HepG2 (cell line): ENCODE results near the gene POLR1E. TPM values are rescaled to one million over a fixed set of nuclear protein-coding genes. Genes with fewer than 3 reads are reported as not detected.

Experiments used
- ATAC-seq: fragments of 200-7000 bp; cut with Tn5 transposase; 3 replicates; pipeline ENCODE4 v1.9.1; 2020; ENCODE audit warnings: mild to moderate bottlenecking, moderate library complexity
- BruUV-seq: library from RNA; stranded (reverse); fragments of 400-500 nt; replicated peaks from 2 replicates; lab custom pipeline; 2021; lab: Mats Ljungman, UMichigan
- CTCF ChIA-PET: fragments of 300-600 bp; formaldehyde crosslinking; extraction: SDS; loops from one replicate; lab custom pipeline; 2021; ENCODE audit warnings: low total read pairs, inconsistent platforms, low intra/inter-chr PET ratio; lab: Yijun Ruan, JAX
- POLR2A ChIA-PET: fragments of 350-600 bp; sonication (Branson Sonifier 250); formaldehyde crosslinking; loops from one replicate; lab custom pipeline; 2020; ENCODE audit warnings: antibody characterized with exemption, inconsistent platforms; lab: Yijun Ruan, JAX
- DNase-seq: peaks from one replicate; pipeline ENCODE4 v3.0.0-alpha.2; 2015; ENCODE audit warnings: low spot score
- FAIRE-seq: peaks from 3 replicates; lab custom pipeline; 2011; peaks lifted over from hg19 to GRCh38; lab: Jason Lieb, UNC
- H2AFZ ChIP-seq: one replicate; pipeline ENCODE4 v1.6.1; 2011; ENCODE audit warnings: low read length, inconsistent platforms
- H3K27ac ChIP-seq: fragments of 300-600 bp; 3 replicates; pipeline ENCODE4 v1.8.0; 2011; ENCODE audit warnings: mixed run types, mild to moderate bottlenecking, mixed read lengths, low read length, inconsistent platforms; ENCODE audit not compliant: insufficient read depth; ENCODE audit errors: extremely low read length
- H3K27me3 ChIP-seq, 2 experiments: fragments of 200-600 bp in 1 of 2; 2 replicates in 1 of 2; 3 replicates in 1 of 2; pipeline versions ENCODE4 v1.6.0 to v1.8.0; 2011; ENCODE audit warnings: low read length in 2 of 2, mild to moderate bottlenecking in 2 of 2, moderate library complexity in 2 of 2, inconsistent platforms in 1 of 2; ENCODE audit not compliant: insufficient read depth in 2 of 2, control insufficient read depth in 1 of 2
- H3K36me3 ChIP-seq, 2 experiments: fragments of 200-600 bp in 1 of 2; replicated peaks in 1 of 2; 2 replicates in 1 of 2; 3 replicates in 1 of 2; pipeline versions ENCODE4 v1.5.1 to v1.8.0; 2011; ENCODE audit warnings: low read length in 2 of 2, inconsistent platforms in 1 of 2; ENCODE audit not compliant: insufficient read depth in 2 of 2, control insufficient read depth in 1 of 2
- H3K4me1 ChIP-seq: 2 replicates; pipeline ENCODE4 v1.5.1; 2012; ENCODE audit warnings: low read length, inconsistent platforms; ENCODE audit not compliant: insufficient read depth
- H3K4me2 ChIP-seq: 2 replicates; pipeline ENCODE4 v1.6.0; 2011; ENCODE audit warnings: low read depth, low read length, inconsistent platforms
- H3K4me3 ChIP-seq, 3 experiments: fragments of 200-600 bp in 1 of 3; sonication (generic), shearing (Covaris generic) in 1 of 3; replicated peaks in 1 of 3; 2 replicates each; pipeline ENCODE4 v1.5.1; 2011 to 2016; ENCODE audit warnings: low read length in 3 of 3, inconsistent platforms in 2 of 3, low read depth in 2 of 3, mild to moderate bottlenecking in 2 of 3, control low read depth in 1 of 3, mixed read lengths in 1 of 3; ENCODE audit not compliant: insufficient read depth in 1 of 3
- H3K79me2 ChIP-seq: one replicate; pipeline ENCODE4 v1.6.1; 2011; ENCODE audit warnings: low read length, inconsistent platforms; ENCODE audit not compliant: insufficient read depth
- H3K9ac ChIP-seq: 2 replicates; pipeline ENCODE4 v1.6.0; 2011; ENCODE audit warnings: mild to moderate bottlenecking, low read depth, low read length, inconsistent platforms; ENCODE audit not compliant: insufficient read depth
- H3K9me3 ChIP-seq: 2 replicates; pipeline ENCODE4 v1.5.1; 2012; ENCODE audit warnings: mild to moderate bottlenecking, low read length
- H4K20me1 ChIP-seq: 2 replicates; pipeline ENCODE4 v1.6.0; 2011; ENCODE audit warnings: inconsistent platforms, mild to moderate bottlenecking, low read length, moderate library complexity; ENCODE audit not compliant: insufficient read depth
- ATF7-NPFF ChIP-seq: sonication (generic); formaldehyde crosslinking; IDR thresholded peaks from 2 replicates; pipeline ENCODE4 v1.8.1; 2023; ENCODE audit warnings: mild to moderate bottlenecking, low read depth, missing genetic modification reagents, moderate library complexity
- MTA1 ChIP-seq: sonication (generic); formaldehyde crosslinking; IDR thresholded peaks from 2 replicates; pipeline ENCODE4 v1.4.0; 2020; ENCODE audit warnings: missing genetic modification reagents, mild to moderate bottlenecking, borderline replicate concordance
- PHF21A ChIP-seq: sonication (generic); formaldehyde crosslinking; IDR thresholded peaks from 2 replicates; pipeline ENCODE4 v1.5.0; 2020; ENCODE audit warnings: mild to moderate bottlenecking, missing genetic modification reagents
- RBFOX2 ChIP-seq: fragments of 200-400 bp; formaldehyde crosslinking; IDR thresholded peaks from 2 replicates; pipeline ENCODE4 v1.6.1; 2017; ENCODE audit warnings: low read depth, mild to moderate bottlenecking, low read length
- RBM22 ChIP-seq: fragments of 200-400 bp; formaldehyde crosslinking; optimal IDR thresholded peaks from 2 replicates; pipeline ENCODE3; 2017; ENCODE audit warnings: mild to moderate bottlenecking, low read length, moderate library complexity
- ZBTB14 ChIP-seq: sonication (generic); formaldehyde crosslinking; IDR thresholded peaks from 2 replicates; pipeline ENCODE4 v1.4.0; 2020; ENCODE audit warnings: missing genetic modification reagents
- ZBTB34 ChIP-seq: sonication (generic); formaldehyde crosslinking; IDR thresholded peaks from 2 replicates; pipeline ENCODE4 v1.8.0; 2022; ENCODE audit warnings: mild to moderate bottlenecking, missing genetic modification reagents
- ZFP41 ChIP-seq: sonication (generic); formaldehyde crosslinking; IDR thresholded peaks from 2 replicates; pipeline ENCODE4 v1.4.0; 2020; ENCODE audit warnings: mild to moderate bottlenecking, missing genetic modification reagents, borderline replicate concordance
- ZKSCAN1 ChIP-seq: fragments of 150-350 bp; IDR thresholded peaks from 2 replicates; pipeline ENCODE4 v1.6.1; 2014; ENCODE audit warnings: low read length
- ZNF24 ChIP-seq: fragments of 450-650 bp; IDR thresholded peaks from 2 replicates; pipeline ENCODE4 v1.6.1; 2017; ENCODE audit warnings: antibody characterized with exemption, mild to moderate bottlenecking
- ZNF639 ChIP-seq: conservative IDR thresholded peaks from 2 replicates; pipeline ENCODE4 v1.6.1; 2018; ENCODE audit warnings: missing genetic modification reagents
- ZSCAN9 ChIP-seq: IDR thresholded peaks from 2 replicates; pipeline ENCODE4 v1.6.1; 2016; ENCODE audit warnings: borderline replicate concordance
- WGBS: methylation state at CpG from one replicate; pipeline ENCODE4 v1.1.6; 2017; ENCODE audit warnings: low lambda C conversion rate; 5-methylcytosine and 5-hydroxymethylcytosine counted together
- in situ Hi-C: cut with HindIII; loops from 2 replicates; pipeline ENCODE4 v1.10.0; 2017; ENCODE audit warnings: low pct_unique_long_range_greater_than_20kb; ENCODE audit not compliant: extremely low pct_ligation_motif_present
- intact Hi-C: fragments of 100-400 bp; cut with micrococcal nuclease; formaldehyde crosslinking; loops from one replicate; pipeline ENCODE4 v1.10.0; 2022; ENCODE audit not compliant: unreplicated experiment
- polyA plus RNA-seq, 8 experiments: library from polyadenylated mRNA; depleted of rRNA in 3 of 8; stranded (reverse) in 7 of 8; unstranded in 1 of 8; fragments of >200 nt; fragmentation: Illumina TruSeq in 4 of 8; extraction: Trizol in 4 of 8; gene quantifications; 2 replicates each; pipeline versions ENCODE4 v1.2.1 to v1.2.3, GENCODE V29; 2011 to 2016; ENCODE audit warnings: low read depth in 4 of 8, missing spikeins in 1 of 8, mixed read lengths in 1 of 8; ENCODE audit not compliant: insufficient read depth in 1 of 8
- total RNA-seq, 5 experiments: library from RNA; depleted of rRNA; stranded (reverse); fragments of >200 nt; fragmentation: Illumina TruSeq; extraction: Trizol; gene quantifications; 2 replicates each; pipeline ENCODE4 v1.2.3, GENCODE V29; 2016; ENCODE audit warnings: low read depth in 1 of 5

Gene POLR1E
- total and polyA plus RNA-seq, 2 of the 13 experiments (the other 11 are each of a cell fraction or from before 2014, with no cell fraction given), result 23.0 to 37.8 TPM

- H3K9ac ChIP-seq, result no peak overlapping the region
- no peak for TF ChIP-seq ZNF639 (CRISPR knock-in tag)
- no peak for TF ChIP-seq PHF21A (CRISPR knock-in tag)
- no peak for TF ChIP-seq ATF7-NPFF (CRISPR knock-in tag)
- no peak for TF ChIP-seq ZFP41 (CRISPR knock-in tag)
- TF ChIP-seq ZBTB34 (CRISPR knock-in tag), result no peak
- DNase-seq (no peak), ATAC-seq (no peak), FAIRE-seq (no peak)
- H4K20me1 ChIP-seq, result no peaks in the 10 kb centered on the region
- peaks cover 2% of the 10 kb centered on the region for H3K79me2 ChIP-seq
- 94% methylated on average over 4 of the region's 4 CpGs for WGBS
- no peak overlapping the region for H3K4me3 ChIP-seq
- H2AFZ ChIP-seq, result no peak overlapping the region
- intact Hi-C loops (no loop called here), in situ Hi-C loops (no loop called here)
- H3K4me2 ChIP-seq, result no peak overlapping the region
- H3K4me1 ChIP-seq, result peaks cover 15% of the 10 kb centered on the region; the same call in 1 of the 2 replicates
- no TSS peak for BruUV-seq
- H3K9me3 ChIP-seq, result no peaks in the 10 kb centered on the region
- ChIA-PET POLR2A (no interaction called here), CTCF (no interaction called here)
- H3K27ac ChIP-seq, result no peak overlapping the region
- no peaks in the 10 kb centered on the region for H3K27me3 ChIP-seq
- peaks cover 25 to 69% of the 10 kb centered on the region in 2 experiments; a peak in 4 of 5 replicates for H3K36me3 ChIP-seq
Observed at GRCh38 chr9:37437621-37438020, 48.1 kb upstream of the POLR1E start.

GRCh38 chr9:37438359-37438758, 47.4 kb upstream of the POLR1E start:
- H3K27ac ChIP-seq, result no peak overlapping the region
- intact Hi-C loops (no loop called here), in situ Hi-C loops (no loop called here)
- H3K9me3 ChIP-seq, result no peaks in the 10 kb centered on the region
- WGBS, result 95% methylated on average over 2 of the region's 3 CpGs
- no peak overlapping the region for H3K4me2 ChIP-seq
- DNase-seq (no peak), FAIRE-seq (no peak), ATAC-seq (no peak)
- CTCF ChIA-PET, result no interaction called here
- no TSS peak for BruUV-seq
- H3K27me3 ChIP-seq, result no peaks in the 10 kb centered on the region
- H3K4me1 ChIP-seq, result peaks cover 15% of the 10 kb centered on the region; the same call in 1 of the 2 replicates
- POLR2A ChIA-PET, result no interaction called here
- TF ChIP-seq ZSCAN9 (CRISPR knock-in tag) (no peak), RBFOX2 (0 out of 2 replicates have a peak, but pooled peaks have one; percentile 19), ZBTB14 (CRISPR knock-in tag) (no peak), ZNF24 (no peak), MTA1 (CRISPR knock-in tag) (no peak), ZKSCAN1 (no peak), RBM22 (peak; percentile 77)
- peaks cover 25 to 68% of the 10 kb centered on the region in 2 experiments; a peak in 4 of 5 replicates for H3K36me3 ChIP-seq
- H3K9ac ChIP-seq, result no peak overlapping the region
- H3K4me3 ChIP-seq, result no peak overlapping the region
- H3K79me2 ChIP-seq, result peaks cover 2% of the 10 kb centered on the region
- H2AFZ ChIP-seq, result no peak overlapping the region
- H4K20me1 ChIP-seq, result no peaks in the 10 kb centered on the region
